Measurements from ENCODE around the gene ABCB7.

DNA sequence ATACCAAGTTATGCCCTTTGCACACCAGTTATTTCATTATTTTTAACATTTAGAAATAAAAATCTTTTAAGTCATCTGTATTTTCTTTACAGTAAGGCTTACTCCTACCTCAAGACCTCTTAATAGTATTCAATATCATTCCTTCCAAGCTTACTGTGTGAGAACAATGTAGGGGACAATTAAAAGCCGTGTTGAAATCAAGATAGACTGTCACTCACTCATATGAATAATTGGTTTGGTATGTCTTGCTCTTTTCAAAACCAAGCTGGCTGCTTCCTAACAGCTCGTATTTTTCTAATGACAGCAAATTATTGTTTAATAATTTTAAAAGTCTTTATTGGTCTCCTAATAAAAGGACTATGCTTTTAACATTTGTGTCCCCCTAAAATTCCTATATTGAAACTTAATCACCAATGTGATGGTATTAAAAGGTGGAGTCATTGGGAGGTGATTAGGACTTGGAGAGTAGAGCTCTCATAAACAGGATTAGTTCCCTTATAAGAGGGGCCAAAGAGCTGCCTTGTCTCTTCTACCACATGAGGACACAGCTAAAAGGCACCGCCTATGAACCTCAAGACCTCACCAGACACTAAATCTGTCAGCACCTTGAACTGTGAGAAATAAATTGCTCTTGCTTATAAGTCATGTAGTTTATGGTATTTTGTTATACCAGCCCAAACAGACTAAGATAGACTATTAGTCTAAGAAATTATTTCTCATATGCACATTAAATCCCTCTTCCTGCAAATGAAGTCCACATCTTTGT is 4.1 kb downstream of the ABCB7 start:
- no peak for TF ChIP-seq EZH2phosphoT487 (IDR thresholded peaks at IDR 0.05; ENCODE audit: unreplicated experiment)
- TF ChIP-seq, protein P1, sequence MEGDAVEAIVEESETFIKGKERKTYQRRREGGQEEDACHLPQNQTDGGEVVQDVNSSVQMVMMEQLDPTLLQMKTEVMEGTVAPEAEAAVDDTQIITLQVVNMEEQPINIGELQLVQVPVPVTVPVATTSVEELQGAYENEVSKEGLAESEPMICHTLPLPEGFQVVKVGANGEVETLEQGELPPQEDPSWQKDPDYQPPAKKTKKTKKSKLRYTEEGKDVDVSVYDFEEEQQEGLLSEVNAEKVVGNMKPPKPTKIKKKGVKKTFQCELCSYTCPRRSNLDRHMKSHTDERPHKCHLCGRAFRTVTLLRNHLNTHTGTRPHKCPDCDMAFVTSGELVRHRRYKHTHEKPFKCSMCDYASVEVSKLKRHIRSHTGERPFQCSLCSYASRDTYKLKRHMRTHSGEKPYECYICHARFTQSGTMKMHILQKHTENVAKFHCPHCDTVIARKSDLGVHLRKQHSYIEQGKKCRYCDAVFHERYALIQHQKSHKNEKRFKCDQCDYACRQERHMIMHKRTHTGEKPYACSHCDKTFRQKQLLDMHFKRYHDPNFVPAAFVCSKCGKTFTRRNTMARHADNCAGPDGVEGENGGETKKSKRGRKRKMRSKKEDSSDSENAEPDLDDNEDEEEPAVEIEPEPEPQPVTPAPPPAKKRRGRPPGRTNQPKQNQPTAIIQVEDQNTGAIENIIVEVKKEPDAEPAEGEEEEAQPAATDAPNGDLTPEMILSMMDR (conservative IDR thresholded peaks at IDR 0.05; ENCODE audit: low read depth in 2 of 2) = no peak
- no peak for TF ChIP-seq POLR2AphosphoS5 (IDR thresholded peaks at IDR 0.05; ENCODE audit: low read depth)
- TF ChIP-seq EZH2 (IDR thresholded peaks at IDR 0.05; ENCODE audit: low read depth, unreplicated experiment) = no peak
- no peak for TF ChIP-seq ZNF114 (CRISPR knock-in tag; IDR thresholded peaks at IDR 0.05)
- TF ChIP-seq, protein P2, sequence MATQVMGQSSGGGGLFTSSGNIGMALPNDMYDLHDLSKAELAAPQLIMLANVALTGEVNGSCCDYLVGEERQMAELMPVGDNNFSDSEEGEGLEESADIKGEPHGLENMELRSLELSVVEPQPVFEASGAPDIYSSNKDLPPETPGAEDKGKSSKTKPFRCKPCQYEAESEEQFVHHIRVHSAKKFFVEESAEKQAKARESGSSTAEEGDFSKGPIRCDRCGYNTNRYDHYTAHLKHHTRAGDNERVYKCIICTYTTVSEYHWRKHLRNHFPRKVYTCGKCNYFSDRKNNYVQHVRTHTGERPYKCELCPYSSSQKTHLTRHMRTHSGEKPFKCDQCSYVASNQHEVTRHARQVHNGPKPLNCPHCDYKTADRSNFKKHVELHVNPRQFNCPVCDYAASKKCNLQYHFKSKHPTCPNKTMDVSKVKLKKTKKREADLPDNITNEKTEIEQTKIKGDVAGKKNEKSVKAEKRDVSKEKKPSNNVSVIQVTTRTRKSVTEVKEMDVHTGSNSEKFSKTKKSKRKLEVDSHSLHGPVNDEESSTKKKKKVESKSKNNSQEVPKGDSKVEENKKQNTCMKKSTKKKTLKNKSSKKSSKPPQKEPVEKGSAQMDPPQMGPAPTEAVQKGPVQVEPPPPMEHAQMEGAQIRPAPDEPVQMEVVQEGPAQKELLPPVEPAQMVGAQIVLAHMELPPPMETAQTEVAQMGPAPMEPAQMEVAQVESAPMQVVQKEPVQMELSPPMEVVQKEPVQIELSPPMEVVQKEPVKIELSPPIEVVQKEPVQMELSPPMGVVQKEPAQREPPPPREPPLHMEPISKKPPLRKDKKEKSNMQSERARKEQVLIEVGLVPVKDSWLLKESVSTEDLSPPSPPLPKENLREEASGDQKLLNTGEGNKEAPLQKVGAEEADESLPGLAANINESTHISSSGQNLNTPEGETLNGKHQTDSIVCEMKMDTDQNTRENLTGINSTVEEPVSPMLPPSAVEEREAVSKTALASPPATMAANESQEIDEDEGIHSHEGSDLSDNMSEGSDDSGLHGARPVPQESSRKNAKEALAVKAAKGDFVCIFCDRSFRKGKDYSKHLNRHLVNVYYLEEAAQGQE (IDR thresholded peaks at IDR 0.05; ENCODE audit: unreplicated experiment) = no peak
- no peak for TF ChIP-seq CREB1 (CRISPR knock-in tag; IDR thresholded peaks at IDR 0.05; ENCODE audit: low read depth)
